Ovary (tissue), 9 donors: ENCODE measurements around the gene ATCAY. TPM values are rescaled to one million over a fixed set of nuclear protein-coding genes. Genes with fewer than 3 reads are reported as not detected.
"Not testable (repeated sequence)": the region's sequence is repeated elsewhere in the genome, so short reads cannot be mapped to it uniquely, and the experiment has no call there.

Experiments used
- DNase-seq, 5 donors: peaks; one replicate each; pipeline ENCODE4 v3.0.0-alpha.2; 2019 to 2020
- H3K27ac ChIP-seq, 2 donors: fragments of 200-600 bp; one replicate each; pipeline versions ENCODE4 v1.5.1 to v1.8.0; 2019 to 2022
- H3K27me3 ChIP-seq: fragments of 200-600 bp; one replicate; pipeline ENCODE4 v1.8.0; 2022
- H3K36me3 ChIP-seq: fragments of 200-600 bp; sonication (generic); one replicate; pipeline ENCODE4 v1.5.1; 2019
- H3K4me1 ChIP-seq: one replicate; pipeline ENCODE4 v1.8.1; 2013; ENCODE audit warnings: mild to moderate bottlenecking, moderate library complexity; ENCODE audit not compliant: insufficient read depth
- H3K4me3 ChIP-seq: fragments of 200-600 bp; sonication (generic); one replicate; pipeline ENCODE4 v1.5.1; 2017
- H3K9me3 ChIP-seq, 2 donors: fragments of 200-600 bp in 1 of 2; sonication (generic) in 1 of 2; one replicate each; pipeline versions ENCODE4 v1.5.1 to v1.8.1; 2013 to 2019; ENCODE audit warnings: mild to moderate bottlenecking in 1 of 2, moderate library complexity in 1 of 2
- CTCF ChIP-seq, 3 donors: fragments of 450-650 bp in 2 of 3; fragments of 200-600 bp in 1 of 3; IDR thresholded peaks; one replicate each; pipeline versions ENCODE4 v1.5.1 to v1.8.0; 2016 to 2022; ENCODE audit warnings: antibody characterized with exemption in 3 of 3, mild to moderate bottlenecking in 1 of 3
- EP300 ChIP-seq: sonication (generic); formaldehyde crosslinking; IDR thresholded peaks from one replicate; pipeline ENCODE4 v1.6.1; 2017; ENCODE audit warnings: antibody characterized with exemption
- POLR2A ChIP-seq: fragments of 450-650 bp; IDR thresholded peaks from one replicate; pipeline ENCODE4 v1.6.1; 2017; ENCODE audit warnings: antibody characterized with exemption, mild to moderate bottlenecking, moderate library complexity
- WGBS, 3 donors: extraction: QIAGEN DNeasy Blood & Tissue Kit in 1 of 3; methylation state at CpG; one replicate each; pipeline versions ENCODE4 v1.1.5 to v1.1.7; 2013 to 2017; 5-methylcytosine and 5-hydroxymethylcytosine counted together
- intact Hi-C, 4 donors: fragments of 100-400 bp; cut with DNase I; formaldehyde crosslinking; loops; one replicate each; pipeline versions ENCODE4 v1.11.0 to v1.15.1; 2022 to 2023
- polyA plus RNA-seq, 2 donors: library from polyadenylated mRNA; stranded (reverse); fragments of 200-250 nt in 1 of 2; fragments of 350-450 nt in 1 of 2; fragmentation: Illumina TruSeq in 1 of 2; extraction: RNeasy Lipid Tissue Mini Kit (QIAGEN cat#74804) in 1 of 2; gene quantifications; one replicate each; pipeline ENCODE4 v1.2.3, GENCODE V29; 2013 to 2014
- total RNA-seq, 7 donors: library from RNA; depleted of rRNA in 2 of 7; stranded (reverse); fragments of >200 nt in 2 of 7; fragmentation: NEBNext Ultra II Directional in 3 of 7; extraction: Animal tissue kit (Norgen Biotek cat#: 25700) in 3 of 7; gene quantifications; one replicate each; pipeline versions ENCODE4 v1.1.0 to v1.2.4, GENCODE V29; 2016 to 2023
- donor health status: DM: no; HTN: no; CAD: no; lungs with moderate emphysema.
- donor health status: DM: no; HTN: no; CAD: no.
- donor health status: Bipolar disorder and iron deficiency.
- donor health status: DM: yes; HTN: yes; CAD: no.
- donor health status: DM: no; HTN: no; CAD: no.
- donor health status: DM: yes; HTN: yes; CAD: no.

ATCAY gene
- total and polyA plus RNA-seq, 9 donors = 0.31 TPM; not detected in 8

- intact Hi-C loops = no loop called here
- Histone ChIP-seq H3K4me3 (no peak overlapping the region), H3K27ac (peak overlapping the region in 1 of 2 donors; percentile 15), H3K9me3 (no peaks in the 10 kb centered on the region), H3K4me1 (peaks cover 10% of the 10 kb centered on the region), H3K36me3 (no peaks in the 10 kb centered on the region), H3K27me3 (no peaks in the 10 kb centered on the region)
- no peak for TF ChIP-seq CTCF (IDR thresholded peaks at IDR 0.05)
- no peak for TF ChIP-seq EP300
- TF ChIP-seq POLR2A = no peak
- WGBS, 3 donors = 14 to 17% (median 17%) methylated on average over 41 of the region's 41 CpGs
- peak in 2 of 5 donors; percentile 36 to 57 for DNase-seq
Observed at GRCh38 chr19:3950871-3951861, 70.7 kb downstream of the ATCAY start.

- H3K36me3 ChIP-seq, H3K27ac ChIP-seq, H3K9me3 ChIP-seq, H3K4me1 ChIP-seq, DNase-seq, H3K27me3 ChIP-seq, intact Hi-C loops, H3K4me3 ChIP-seq: not testable (repeated sequence)
- 80 to 86% (median 85%) methylated on average over 9 of the region's 9 CpGs for whole genome bisulfite sequencing, 3 donors
Observed at GRCh38 chr19:3952755-3953276, 72.3 kb downstream of the ATCAY start.

- H3K4me3 ChIP-seq = no peak overlapping the region
- H3K36me3 ChIP-seq = no peaks in the 10 kb centered on the region
- H3K4me1 ChIP-seq = peaks cover 10% of the 10 kb centered on the region
- intact Hi-C loops = no loop called here
- no peaks in the 10 kb centered on the region for H3K27me3 ChIP-seq
- TF ChIP-seq CTCF (IDR thresholded peaks at IDR 0.05) (no peak), POLR2A (no peak), EP300 (no peak)
- H3K9me3 ChIP-seq = no peaks in the 10 kb centered on the region
- H3K27ac ChIP-seq = no peak overlapping the region
- WGBS, 3 donors = 68 to 80% (median 69%) methylated on average over 12 of the region's 12 CpGs
- no peak for DNase-seq
Observed at GRCh38 chr19:3954107-3954506, 73.6 kb downstream of the ATCAY start.

- H3K36me3 ChIP-seq, intact Hi-C loops, H3K27me3 ChIP-seq, H3K9me3 ChIP-seq, H3K4me1 ChIP-seq, H3K4me3 ChIP-seq, H3K27ac ChIP-seq, DNase-seq: not testable (repeated sequence)
- WGBS, 3 donors = 82 to 88% (median 83%) methylated on average over 13 of the region's 13 CpGs
Observed at GRCh38 chr19:3955276-3955675, 74.8 kb downstream of the ATCAY start.

GRCh38 chr19:3955688-3956087 is 75.2 kb downstream of the ATCAY start:
- no peak overlapping the region for H3K27ac ChIP-seq
- no peaks in the 10 kb centered on the region for H3K36me3 ChIP-seq
- H3K9me3 ChIP-seq = no peaks in the 10 kb centered on the region
- WGBS, 3 donors = 78 to 85% (median 85%) methylated on average over 7 to 10 of the region's 10 CpGs
- H3K4me1 ChIP-seq = peaks cover 10% of the 10 kb centered on the region
- DNase-seq = no peak
- intact Hi-C loops = no loop called here
- TF ChIP-seq POLR2A (no peak), EP300 (no peak), CTCF (IDR thresholded peaks at IDR 0.05) (no peak)
- H3K27me3 ChIP-seq = no peaks in the 10 kb centered on the region
- no peak overlapping the region for H3K4me3 ChIP-seq
